HG02763 (cell line): ENCODE measurements around the gene PI4KA.
"Not testable (repeated sequence)": the region's sequence is repeated elsewhere in the genome, so short reads cannot be mapped to it uniquely, and the experiment has no call there.

ENCODE experiments used
- ATAC-seq: cut with Tn5 transposase; IDR thresholded peaks from one replicate; pipeline ENCODE4 v1.9.1; 2021; ENCODE audit warnings: mild to moderate bottlenecking, moderate library complexity; ENCODE audit not compliant: unreplicated experiment

PI4KA gene

GRCh38 chr22:20858615-20859416 is at the start of gene PI4KA, which contains the start of gene SNAP29:
TSS of gene PI4KA (minus strand) at chr22:20858811. CDS start at chr22:20858725, 86 bp downstream.
TSS of gene SNAP29 (plus strand) at chr22:20859007. CDS start at chr22:20859111, 104 bp downstream.
- ATAC-seq: peak; percentile 92

DNA sequence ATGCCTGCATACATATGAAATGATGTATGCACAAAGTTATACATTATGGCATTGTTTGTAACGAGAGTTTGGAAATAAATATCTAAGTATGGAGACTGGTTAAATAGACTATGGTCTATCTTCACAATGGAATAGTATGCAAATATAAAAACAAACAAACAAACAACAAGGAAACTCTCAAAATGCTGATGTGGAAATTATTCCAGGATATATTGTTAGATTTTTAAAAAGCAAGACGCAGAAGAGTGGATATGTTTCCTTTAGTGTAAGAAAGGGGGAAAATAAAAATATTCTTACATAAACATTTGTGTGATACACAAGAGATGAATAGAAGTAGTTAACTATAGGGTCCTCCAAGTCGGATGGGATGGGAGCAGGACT is 47.8 kb upstream of the PI4KA start:
- ATAC-seq: no peak

DNA sequence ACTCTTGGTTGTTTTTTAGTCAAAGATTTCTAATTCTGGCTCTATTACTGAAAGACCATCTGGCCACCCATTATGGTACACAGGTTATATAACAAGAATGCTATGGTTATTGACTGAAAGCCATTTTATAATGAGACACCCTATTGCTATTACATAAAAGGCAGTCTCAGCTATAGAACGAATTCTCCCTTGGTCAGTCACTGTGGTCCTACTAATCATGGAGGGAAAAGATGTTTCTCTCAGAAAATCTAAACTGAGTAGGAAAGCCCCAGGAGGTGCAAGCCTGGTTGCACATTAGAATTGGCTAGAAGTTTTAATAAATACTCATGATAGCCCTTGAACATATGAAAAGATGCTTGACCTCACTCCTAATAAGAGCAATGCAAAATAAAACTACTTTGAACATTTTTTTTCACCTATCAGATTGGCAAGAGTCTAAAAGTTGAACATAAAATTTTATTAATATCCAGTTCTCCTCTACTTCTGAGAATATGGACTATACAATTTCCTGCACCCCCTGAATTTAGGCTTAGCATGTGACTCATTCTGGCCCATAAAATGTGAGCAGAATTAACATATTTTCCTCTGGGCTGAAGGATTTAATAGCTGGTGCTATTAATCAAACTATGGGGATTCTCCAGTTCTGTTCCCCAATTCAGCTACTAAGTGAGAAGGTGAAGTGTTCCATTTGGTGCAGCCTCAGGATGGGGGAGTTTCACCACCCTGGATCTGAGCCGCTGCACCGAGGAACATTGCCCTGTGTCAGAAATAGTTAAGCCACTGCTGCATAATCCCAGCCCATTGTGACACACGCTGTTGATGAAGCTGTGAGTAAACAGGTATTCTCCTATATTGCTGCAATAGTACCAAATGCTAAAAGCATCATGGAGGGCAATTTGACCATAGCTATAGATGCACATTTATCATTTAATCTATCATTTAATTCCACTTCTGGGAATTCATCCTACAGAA is 47.1 kb upstream of the PI4KA start:
- no peak for ATAC-seq

DNA sequence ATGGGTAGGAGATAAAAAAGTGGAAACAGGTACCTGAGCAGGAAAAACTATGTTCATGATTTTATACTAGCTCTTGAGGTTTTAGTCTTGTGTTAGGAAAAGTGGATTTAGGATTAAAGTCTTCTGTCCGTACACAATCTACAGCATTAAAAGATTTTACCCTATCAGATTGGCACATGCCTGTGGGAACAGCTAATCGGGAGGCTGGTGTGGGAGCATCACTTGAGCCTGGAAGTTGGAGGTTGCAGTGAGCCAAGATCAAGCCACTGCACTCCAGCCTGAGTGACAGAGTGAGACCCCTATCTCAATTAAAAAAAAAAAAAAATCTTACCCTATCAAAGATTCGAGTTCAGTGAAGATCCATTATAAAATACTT is 46.4 kb upstream of the PI4KA start:
- ATAC-seq: no peak

GRCh38 chr22:20904008-20904979 is 45.7 kb upstream of the PI4KA start:
- ATAC-seq: no peak

DNA sequence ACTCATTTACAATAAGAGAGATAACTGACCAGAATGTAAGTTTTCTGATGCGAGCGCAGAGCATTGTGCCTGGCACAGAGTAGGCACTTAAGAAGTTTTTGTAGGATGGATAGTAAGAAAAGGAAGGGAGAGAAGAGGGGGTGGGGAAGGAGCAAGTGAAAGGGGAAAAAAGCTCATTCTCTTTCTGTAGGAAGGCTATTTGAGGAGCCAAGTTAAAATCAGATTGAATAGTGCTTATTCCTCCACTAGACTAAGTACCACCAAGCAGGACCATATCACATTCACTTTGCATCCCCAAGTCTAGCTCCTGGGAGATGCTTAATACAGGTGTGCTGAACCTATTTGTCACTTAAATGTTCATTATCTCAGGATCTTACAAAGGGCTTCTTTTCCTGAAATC is 44.5 kb upstream of the PI4KA start:
- no peak for ATAC-seq

- not testable (repeated sequence) for ATAC-seq
Measured at GRCh38 chr22:20901093-20902033, 42.8 kb upstream of the PI4KA start.

DNA sequence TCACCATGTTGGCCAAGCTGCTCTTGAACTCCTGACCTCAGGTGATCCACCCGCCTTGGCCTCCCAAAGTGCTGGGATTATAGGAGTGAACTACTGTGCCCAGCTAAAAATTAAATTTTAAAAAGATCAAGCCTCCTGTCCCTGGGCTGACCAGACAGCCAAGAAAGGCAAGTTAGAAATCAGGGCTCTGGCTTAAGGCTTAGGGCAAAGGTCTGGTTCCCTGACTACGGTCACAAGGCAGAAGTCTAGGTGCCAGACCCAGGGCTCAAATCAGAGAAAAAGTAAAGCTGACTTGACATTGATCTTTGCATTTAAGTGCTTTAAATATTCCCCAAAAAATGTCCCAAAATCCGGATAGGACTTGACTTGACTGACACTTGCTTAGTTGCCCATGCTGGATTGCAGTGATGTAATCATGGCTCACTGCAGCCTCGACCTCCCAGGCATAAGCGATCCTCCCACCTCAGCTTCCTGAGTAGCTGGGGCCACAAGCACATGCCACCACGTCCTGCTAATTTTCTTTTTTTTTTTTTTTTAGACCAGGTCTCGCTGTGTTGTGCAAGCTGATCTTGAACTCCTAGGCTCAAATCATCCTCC is 41.3 kb upstream of the PI4KA start:
- no peak for ATAC-seq

DNA sequence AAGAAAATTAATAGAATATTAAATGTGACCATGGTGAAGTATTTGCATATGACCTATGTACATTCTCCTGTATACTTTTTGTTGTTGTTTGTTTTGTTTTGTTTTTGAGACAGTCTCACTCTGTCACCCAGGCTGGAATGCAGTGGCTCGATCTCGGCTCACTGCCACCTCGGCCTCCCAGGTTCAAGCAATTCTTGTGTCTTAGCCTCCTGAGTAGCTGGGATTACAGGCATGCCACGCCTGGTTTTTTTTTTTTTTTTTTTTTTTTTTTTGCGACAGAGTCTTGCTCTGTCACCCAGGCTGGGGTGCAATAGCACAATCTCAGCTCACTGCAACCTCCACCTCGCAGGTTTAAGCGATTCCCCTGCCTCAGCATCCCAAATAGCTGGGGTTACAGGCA is 39.1 kb upstream of the PI4KA start:
- ATAC-seq: not testable (repeated sequence)

GRCh38 chr22:20890975-20891374 is 32.4 kb upstream of the PI4KA start:
- ATAC-seq: no peak

DNA sequence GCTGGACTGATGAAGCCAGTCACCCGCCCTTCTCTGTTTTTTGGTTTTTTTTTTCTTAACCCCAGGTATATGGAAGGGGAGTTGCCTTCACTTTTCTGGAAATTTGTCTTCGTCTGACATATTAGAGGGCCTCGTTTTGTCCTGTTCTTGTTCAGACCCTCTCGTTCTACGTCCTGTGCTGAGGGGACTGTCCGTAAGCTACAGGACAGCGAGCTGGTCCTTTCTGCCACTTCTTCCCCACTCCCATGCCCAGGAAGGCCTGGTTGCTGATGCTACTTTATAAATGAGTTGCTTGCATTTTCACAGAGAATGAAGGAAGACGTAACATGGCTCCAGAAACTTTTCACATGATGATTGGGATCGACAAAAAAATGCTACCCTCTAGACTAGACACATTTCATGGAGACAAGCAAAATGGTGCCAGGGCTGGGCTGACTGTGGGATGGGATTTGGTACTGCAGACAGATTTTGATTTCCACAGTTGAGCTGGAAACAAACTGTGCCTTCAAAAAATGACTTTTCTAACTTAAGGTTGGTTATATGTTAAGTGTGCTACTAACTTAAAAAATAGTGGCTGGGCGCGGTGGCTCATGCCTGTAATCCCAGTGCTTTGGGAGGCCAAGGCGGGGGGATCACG is 31.4 kb upstream of the PI4KA start:
- ATAC-seq: no peak

DNA sequence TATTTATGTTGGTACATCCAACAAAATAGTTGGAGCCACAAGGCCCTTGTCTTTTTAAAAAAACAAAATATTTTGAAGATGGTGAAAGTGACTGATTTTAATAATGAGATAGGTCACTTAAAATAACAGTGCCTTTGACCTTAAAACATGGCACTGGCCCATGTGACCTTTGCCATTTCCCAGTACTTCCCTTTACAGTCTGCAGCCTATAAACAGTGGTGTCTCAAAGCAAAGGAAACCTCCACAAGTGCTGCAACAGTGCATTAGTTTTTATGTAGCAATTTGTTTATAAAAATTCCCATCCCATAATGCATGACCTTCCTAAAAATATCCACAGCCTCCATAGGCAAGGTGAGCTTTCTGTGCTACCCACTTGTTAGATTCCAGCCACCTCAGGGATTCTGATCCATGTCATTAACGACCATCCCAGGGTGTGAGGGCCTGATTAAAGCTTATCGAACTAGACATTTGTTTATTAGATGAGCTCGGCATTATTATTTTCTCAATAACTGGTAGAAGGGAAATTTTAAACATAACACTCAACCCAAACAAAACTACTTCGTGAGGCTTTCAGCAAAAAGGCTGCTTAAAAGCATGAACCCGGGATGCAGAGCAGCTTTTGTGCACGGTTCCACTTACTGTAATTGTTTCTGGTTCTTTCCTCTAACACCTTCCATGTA is 30.6 kb upstream of the PI4KA start:
- no peak for ATAC-seq

DNA sequence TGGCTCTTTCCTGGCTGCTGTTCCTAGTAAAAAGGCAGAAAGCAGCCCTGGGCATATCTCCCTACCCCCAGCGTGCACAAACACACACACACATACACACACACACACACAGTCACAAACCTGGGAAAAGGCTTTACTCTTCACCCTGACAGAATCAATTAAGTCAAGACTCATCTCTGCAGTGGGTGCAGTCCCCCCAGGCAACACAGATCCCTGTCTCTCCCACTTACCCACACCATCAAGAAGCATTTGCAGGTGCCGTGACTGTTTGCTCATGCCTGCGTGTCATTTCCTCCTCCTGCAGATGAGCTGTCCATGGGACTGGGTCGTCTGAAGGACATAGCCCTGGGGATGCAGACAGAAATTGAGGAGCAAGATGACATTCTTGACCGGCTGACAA is 28.8 kb upstream of the PI4KA start:
- no peak for ATAC-seq

DNA sequence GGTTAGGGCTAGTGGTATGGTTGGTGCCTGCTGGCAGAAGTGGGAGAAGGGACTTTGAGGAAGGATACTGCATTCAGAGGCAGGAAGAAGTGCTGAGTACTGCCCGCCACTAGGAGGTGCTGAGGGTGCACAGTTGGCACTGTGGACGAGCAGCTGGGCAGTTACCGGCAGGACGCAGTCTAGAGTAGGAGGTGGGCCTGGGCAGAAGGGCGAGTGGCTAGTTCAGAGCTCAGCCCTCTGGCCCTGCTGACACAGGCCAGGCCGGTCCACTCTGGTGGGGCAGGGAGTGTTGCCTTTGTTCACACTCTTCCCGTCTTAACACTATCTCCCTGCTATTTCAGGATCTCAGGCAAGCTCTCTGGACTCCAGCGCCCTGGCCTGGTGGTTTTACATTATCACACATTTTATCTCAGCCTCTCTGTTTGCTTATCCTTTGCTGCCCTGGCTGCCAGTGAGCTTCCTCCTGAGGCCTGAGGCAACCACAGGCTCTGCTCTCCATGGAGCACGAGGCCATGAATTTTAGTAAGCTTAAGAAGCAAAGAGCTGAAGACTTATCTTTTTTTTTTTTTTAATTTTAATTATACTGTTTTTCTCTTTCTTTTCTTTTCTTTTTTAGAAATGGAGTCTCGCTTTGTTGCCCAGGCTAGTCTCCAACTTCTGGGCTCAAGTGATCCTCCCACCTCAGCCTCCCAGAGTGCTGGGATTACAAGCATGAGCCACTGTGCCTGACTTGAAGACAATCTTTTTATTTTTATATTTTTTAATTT is 27.1 kb upstream of the PI4KA start:
- ATAC-seq: no peak

- ATAC-seq: no peak
Measured at GRCh38 chr22:20885017-20885556, 26.5 kb upstream of the PI4KA start.

DNA sequence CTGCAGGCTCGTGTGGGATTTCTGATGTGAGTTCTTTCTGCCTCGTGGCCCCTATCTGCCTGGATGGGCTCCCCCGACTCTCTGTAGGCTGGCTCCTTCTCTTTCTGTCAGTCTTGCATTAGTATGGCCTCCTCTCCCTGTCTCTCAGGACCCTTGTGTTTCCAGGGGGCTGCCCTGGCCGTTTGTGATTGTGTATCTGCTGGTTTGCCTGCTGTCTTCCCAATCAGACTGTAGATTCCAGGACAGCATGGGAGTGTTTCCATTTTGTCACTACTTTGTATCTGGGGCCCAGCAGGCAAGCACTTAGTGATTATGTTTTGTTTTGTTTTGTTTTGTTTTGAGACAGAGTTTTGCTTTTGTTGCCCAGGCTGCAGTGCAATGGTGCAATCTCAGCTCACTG is 25.8 kb upstream of the PI4KA start:
- no peak for ATAC-seq

DNA sequence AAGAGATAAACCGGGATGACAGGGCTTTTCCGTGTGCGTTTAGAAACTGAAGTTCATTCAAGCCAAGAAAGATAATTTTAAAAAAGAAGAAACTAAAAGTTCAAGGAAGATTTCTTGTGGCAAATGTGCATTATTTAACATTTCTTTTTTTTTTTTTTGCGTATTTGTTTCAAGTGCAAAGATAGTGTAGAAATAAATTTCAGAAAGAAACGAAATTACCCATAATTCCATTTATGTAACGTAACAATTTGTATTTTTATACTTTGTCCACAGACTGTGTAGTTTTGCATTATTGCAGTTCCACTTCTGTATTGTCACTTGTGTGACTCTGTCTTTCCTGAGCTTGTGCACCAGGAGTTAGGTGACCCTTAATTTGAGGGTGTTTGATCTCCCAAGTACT is 24.2 kb upstream of the PI4KA start:
- no peak for ATAC-seq
